HL-60 (cell line): ENCODE results near the gene KIF7.

ENCODE experiments used
- CTCF ChIP-seq: IDR thresholded peaks from one replicate; pipeline ENCODE4 v1.5.1; 2011; ENCODE audit warnings: low read length, control low read depth, inconsistent platforms; ENCODE audit not compliant: insufficient read depth
- POLR2AphosphoS5 ChIP-seq: IDR thresholded peaks from 2 replicates; pipeline ENCODE4 v1.6.1; 2012; ENCODE audit warnings: low read depth
- REST ChIP-seq: IDR thresholded peaks from 2 replicates; pipeline ENCODE4 v1.6.1; 2012; ENCODE audit warnings: low read depth; ENCODE audit not compliant: insufficient replicate concordance
- SPI1 ChIP-seq: IDR thresholded peaks from 2 replicates; pipeline ENCODE4 v1.6.1; 2012; ENCODE audit warnings: low read depth, mild to moderate bottlenecking, borderline replicate concordance

- TF ChIP-seq SPI1 (peak; percentile 66; the same call in 1 of the 2 replicates), CTCF (no peak), REST (no peak), POLR2AphosphoS5 (no peak)
Observed at GRCh38 chr15:89675606-89676005, 20.3 kb upstream of the KIF7 start.
